ENCODE measurements around the gene RBM33. TPM values are rescaled to one million over a fixed set of nuclear protein-coding genes. Genes with fewer than 3 reads are reported as not detected.

The RBM33 gene
- total RNA-seq, 1 experiment from 2014 or later = 80.5 TPM

- no peak overlapping the region for H3K4me3 Mint-ChIP-seq (ENCODE audit: unreplicated experiment)
- ChIA-PET POLR2A (no interaction called here), CTCF (no interaction called here)
- intact Hi-C loops (cut with micrococcal nuclease) = loop anchor here (5.0 to 10.0 kb wide), 2 partner anchors 133 to 826 kb away; partner anchors contain the start of gene RNF32
- no peak for DNase-seq (ENCODE audit: unreplicated experiment)
- BruUV-seq (replicated peaks) = no TSS peak
- H3K9me3 Mint-ChIP-seq (ENCODE audit: unreplicated experiment) = no peaks in the 10 kb centered on the region
- no peak overlapping the region for H3K27ac Mint-ChIP-seq (ENCODE audit: low read depth, unreplicated experiment)
- peaks cover 12% of the 10 kb centered on the region for H3K4me1 Mint-ChIP-seq (ENCODE audit: insufficient read depth, unreplicated experiment)
- no peaks in the 10 kb centered on the region for H3K27me3 Mint-ChIP-seq (ENCODE audit: insufficient read depth, unreplicated experiment)
- TF ChIP-seq CTCF (IDR thresholded peaks at IDR 0.05; ENCODE audit: unreplicated experiment) = no peak
- peaks cover under 1% of the 10 kb centered on the region for H3K36me3 Mint-ChIP-seq (ENCODE audit: insufficient read depth, unreplicated experiment)
Observed at GRCh38 chr7:155819186-155819585, 174.7 kb downstream of the RBM33 start.

GRCh38 chr7:155820246-155820645, 175.8 kb downstream of the RBM33 start:
- Mint-ChIP-seq H3K4me3 (ENCODE audit: unreplicated experiment) (no peak overlapping the region), H3K27ac (ENCODE audit: low read depth, unreplicated experiment) (no peak overlapping the region), H3K4me1 (ENCODE audit: insufficient read depth, unreplicated experiment) (peaks cover 21% of the 10 kb centered on the region), H3K9me3 (ENCODE audit: unreplicated experiment) (no peaks in the 10 kb centered on the region), H3K36me3 (ENCODE audit: insufficient read depth, unreplicated experiment) (peaks cover 6% of the 10 kb centered on the region), H3K27me3 (ENCODE audit: insufficient read depth, unreplicated experiment) (no peaks in the 10 kb centered on the region)
- ChIA-PET POLR2A (no interaction called here), CTCF (no interaction called here)
- DNase-seq (ENCODE audit: unreplicated experiment) = no peak
- BruUV-seq (replicated peaks) = no TSS peak
- TF ChIP-seq CTCF (IDR thresholded peaks at IDR 0.05; ENCODE audit: unreplicated experiment) = no peak
- intact Hi-C loops (cut with micrococcal nuclease) = loop anchor here (5.0 kb wide), 1 partner anchor 42 kb away; no protein-coding TSS in a partner anchor

GRCh38 chr7:155820788-155821187, 176.3 kb downstream of the RBM33 start:
- DNase-seq (ENCODE audit: unreplicated experiment) = no peak
- intact Hi-C loops (cut with micrococcal nuclease) = loop anchor here (5.0 kb wide), 1 partner anchor 42 kb away; no protein-coding TSS in a partner anchor
- TF ChIP-seq CTCF (IDR thresholded peaks at IDR 0.05; ENCODE audit: unreplicated experiment) = no peak
- Mint-ChIP-seq H3K4me1 (ENCODE audit: insufficient read depth, unreplicated experiment) (peaks cover 21% of the 10 kb centered on the region), H3K9me3 (ENCODE audit: unreplicated experiment) (no peaks in the 10 kb centered on the region), H3K27ac (ENCODE audit: low read depth, unreplicated experiment) (no peak overlapping the region), H3K27me3 (ENCODE audit: insufficient read depth, unreplicated experiment) (no peaks in the 10 kb centered on the region), H3K36me3 (ENCODE audit: insufficient read depth, unreplicated experiment) (peaks cover 6% of the 10 kb centered on the region), H3K4me3 (ENCODE audit: unreplicated experiment) (no peak overlapping the region)
- ChIA-PET POLR2A (no interaction called here), CTCF (interaction anchor here (0.6 kb wide), 1 partner anchor 409 kb away, joined by 3 read pairs; no protein-coding TSS in a partner anchor)
- no TSS peak for BruUV-seq (replicated peaks)

- H3K27me3 Mint-ChIP-seq (ENCODE audit: insufficient read depth, unreplicated experiment) = no peaks in the 10 kb centered on the region
- no peak for TF ChIP-seq CTCF (IDR thresholded peaks at IDR 0.05; ENCODE audit: unreplicated experiment)
- POLR2A ChIA-PET = interaction anchor here (1.4 kb wide), 1 partner anchor 40 kb away, joined by 4 read pairs; no protein-coding TSS in a partner anchor
- intact Hi-C loops (cut with micrococcal nuclease) = loop anchor here (5.0 kb wide), 1 partner anchor 40 kb away; no protein-coding TSS in a partner anchor
- H3K36me3 Mint-ChIP-seq (ENCODE audit: insufficient read depth, unreplicated experiment) = peaks cover 6% of the 10 kb centered on the region
- DNase-seq (ENCODE audit: unreplicated experiment) = no peak
- H3K4me3 Mint-ChIP-seq (ENCODE audit: unreplicated experiment) = no peak overlapping the region
- BruUV-seq (replicated peaks) = no TSS peak
- CTCF ChIA-PET = interaction anchor here (0.6 to 0.9 kb wide), 2 partner anchors 54 to 86 kb away, joined by 3 read pairs; no protein-coding TSS in a partner anchor
- peaks cover 21% of the 10 kb centered on the region for H3K4me1 Mint-ChIP-seq (ENCODE audit: insufficient read depth, unreplicated experiment)
- H3K27ac Mint-ChIP-seq (ENCODE audit: low read depth, unreplicated experiment) = no peak overlapping the region
- H3K9me3 Mint-ChIP-seq (ENCODE audit: unreplicated experiment) = no peaks in the 10 kb centered on the region
Observed at GRCh38 chr7:155821851-155822250, 177.4 kb downstream of the RBM33 start.

Data from MCF 10A (cell line).